SK-N-MC (cell line): Measurements from ENCODE around the gene KRT73.

Source experiments
- EZH2 ChIP-seq: fragments of 200-600 bp; sonication (generic); IDR thresholded peaks from one replicate; pipeline ENCODE4 v1.6.1; 2017; ENCODE audit warnings: antibody characterized with exemption
- FOXP2 ChIP-seq: optimal IDR thresholded peaks from 2 replicates; pipeline ENCODE3; 2011; ENCODE audit warnings: mild to moderate bottlenecking, moderate library complexity; ENCODE audit not compliant: insufficient read depth; ENCODE audit errors: extremely low read length, control extremely low read depth
- POLR2AphosphoS5 ChIP-seq: IDR thresholded peaks from 2 replicates; pipeline ENCODE4 v1.6.1; 2012; ENCODE audit warnings: mild to moderate bottlenecking, low read depth, low read length, borderline replicate concordance

DNA sequence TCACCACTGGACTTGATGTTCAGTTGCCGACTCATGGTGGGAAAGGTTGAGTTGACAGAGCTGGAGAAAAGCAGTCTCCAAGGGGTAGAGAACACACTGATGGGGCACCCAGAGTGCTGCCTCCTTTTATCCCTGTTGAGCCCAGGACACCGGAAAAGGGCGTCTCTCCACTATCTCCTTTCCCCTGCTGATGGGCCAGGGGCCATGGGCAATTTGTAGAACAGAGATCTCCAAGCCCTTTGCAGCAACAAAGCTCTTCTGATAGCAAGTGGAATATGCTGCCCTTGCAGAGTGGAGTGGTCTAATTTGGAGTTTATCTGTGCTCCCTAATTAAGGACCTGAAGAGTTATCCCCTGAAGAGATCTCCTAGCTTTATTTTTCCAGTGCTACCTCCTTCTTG is 44.6 kb downstream of the KRT73 start, which contains the start of gene KRT74:
- TF ChIP-seq EZH2 (no peak), POLR2AphosphoS5 (no peak), FOXP2 (no peak)
